GM10266 (cell line): ENCODE results near the gene SUDS3.
A peak's percentile ranks its signal among the peaks of the same experiment; 100 is the strongest.

Experiments
- DNase-seq: peaks from one replicate; pipeline ENCODE4 v3.0.0; 2012; ENCODE audit errors: extremely low spot score
- CTCF ChIP-seq: IDR thresholded peaks from 2 replicates; pipeline ENCODE4 v1.5.1; 2012; ENCODE audit warnings: mild to moderate bottlenecking, low read depth; ENCODE audit not compliant: control insufficient read depth, insufficient read depth; ENCODE audit errors: missing control alignments

The SUDS3 gene

GRCh38 chr12:118357257-118358007, 18.9 kb upstream of the SUDS3 start:
- TF ChIP-seq CTCF: peak; percentile 27
- peak; percentile 62 for DNase-seq

GRCh38 chr12:118358008-118358359, 18.4 kb upstream of the SUDS3 start:
- DNase-seq: no peak
- no peak for TF ChIP-seq CTCF

- DNase-seq: no peak
- no peak for TF ChIP-seq CTCF
These were observed 17.5 kb upstream of the SUDS3 start for GRCh38 chr12:118358612-118359540.

GRCh38 chr12:118359541-118359915, 16.8 kb upstream of the SUDS3 start:
- no peak for DNase-seq

GRCh38 chr12:118361092-118361404, 15.3 kb upstream of the SUDS3 start:
- DNase-seq: no peak
- TF ChIP-seq CTCF: no peak

More at GRCh38 chr12:118359541-118359915, 16.8 kb upstream of the SUDS3 start:
- TF ChIP-seq CTCF: no peak

GRCh38 chr12:118361889-118362288, 14.5 kb upstream of the SUDS3 start:
- DNase-seq: no peak

More at GRCh38 chr12:118361889-118362288, 14.5 kb upstream of the SUDS3 start:
- no peak for TF ChIP-seq CTCF
